Lower leg skin (tissue), 3 donors: ENCODE results near the gene ERGIC2.

ENCODE experiments used
- POLR2A ChIP-seq, 2 donors: fragments of 450-650 bp; IDR thresholded peaks; one replicate each; pipeline ENCODE4 v1.6.1; 2016 to 2017; ENCODE audit warnings: antibody characterized with exemption in 2 of 2, mild to moderate bottlenecking in 1 of 2, moderate library complexity in 1 of 2
- TF ChIP-seq, protein P1 (sequence below), 3 donors: fragments of 450-650 bp; IDR thresholded peaks; one replicate each; pipeline ENCODE4 v1.5.1; 2016; ENCODE audit warnings: antibody characterized with exemption in 3 of 3, mild to moderate bottlenecking in 3 of 3, moderate library complexity in 2 of 3

- TF ChIP-seq, protein P1, sequence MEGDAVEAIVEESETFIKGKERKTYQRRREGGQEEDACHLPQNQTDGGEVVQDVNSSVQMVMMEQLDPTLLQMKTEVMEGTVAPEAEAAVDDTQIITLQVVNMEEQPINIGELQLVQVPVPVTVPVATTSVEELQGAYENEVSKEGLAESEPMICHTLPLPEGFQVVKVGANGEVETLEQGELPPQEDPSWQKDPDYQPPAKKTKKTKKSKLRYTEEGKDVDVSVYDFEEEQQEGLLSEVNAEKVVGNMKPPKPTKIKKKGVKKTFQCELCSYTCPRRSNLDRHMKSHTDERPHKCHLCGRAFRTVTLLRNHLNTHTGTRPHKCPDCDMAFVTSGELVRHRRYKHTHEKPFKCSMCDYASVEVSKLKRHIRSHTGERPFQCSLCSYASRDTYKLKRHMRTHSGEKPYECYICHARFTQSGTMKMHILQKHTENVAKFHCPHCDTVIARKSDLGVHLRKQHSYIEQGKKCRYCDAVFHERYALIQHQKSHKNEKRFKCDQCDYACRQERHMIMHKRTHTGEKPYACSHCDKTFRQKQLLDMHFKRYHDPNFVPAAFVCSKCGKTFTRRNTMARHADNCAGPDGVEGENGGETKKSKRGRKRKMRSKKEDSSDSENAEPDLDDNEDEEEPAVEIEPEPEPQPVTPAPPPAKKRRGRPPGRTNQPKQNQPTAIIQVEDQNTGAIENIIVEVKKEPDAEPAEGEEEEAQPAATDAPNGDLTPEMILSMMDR (IDR thresholded peaks at IDR 0.05): no peak
- no peak for TF ChIP-seq POLR2A (IDR thresholded peaks at IDR 0.05)
Measured at GRCh38 chr12:29376118-29376517, 4.9 kb downstream of the ERGIC2 start.
